Measurements from ENCODE around the gene PATZ1.

The PATZ1 gene

GRCh38 chr22:31279821-31280505, 66.2 kb downstream of the PATZ1 start:
- no peak for TF ChIP-seq CTCF (IDR thresholded peaks at IDR 0.05; ENCODE audit: control extremely low read depth, extremely low read depth, low read depth, missing control alignments)
- ChIA-PET CTCF (interaction anchor here (0.7 to 1.4 kb wide), 5 partner anchors 18 to 68 kb away, joined by 3 to 5 read pairs (median 3); partner anchors contain the start of gene LIMK2), POLR2A (interaction anchor here (1.5 kb wide), 1 partner anchor 12 kb away, joined by 5 read pairs; the partner anchor contains the start of gene PIK3IP1)
- DNase-seq (ENCODE audit: extremely low spot score) = no peak

GRCh38 chr22:31279327-31279669, 66.8 kb downstream of the PATZ1 start:
- POLR2A ChIA-PET = interaction anchor here (1.5 kb wide), 1 partner anchor 13 kb away, joined by 5 read pairs; the partner anchor contains the start of gene PIK3IP1
- CTCF ChIA-PET = interaction anchor here (0.7 to 2.1 kb wide), 7 partner anchors 13 to 67 kb away, joined by 3 to 7 read pairs (median 3); partner anchors contain the start of genes LIMK2 and PIK3IP1
- DNase-seq (ENCODE audit: extremely low spot score) = no peak
- TF ChIP-seq CTCF (IDR thresholded peaks at IDR 0.05; ENCODE audit: control extremely low read depth, extremely low read depth, low read depth, missing control alignments) = no peak

GRCh38 chr22:31278626-31279326, 67.4 kb downstream of the PATZ1 start:
- ChIA-PET POLR2A (interaction anchor here (1.5 kb wide), 1 partner anchor 14 kb away, joined by 5 read pairs; the partner anchor contains the start of gene PIK3IP1), CTCF (interaction anchor here (0.9 to 2.1 kb wide), 5 partner anchors 13 to 66 kb away, joined by 3 to 7 read pairs (median 5); partner anchors contain the start of gene PIK3IP1)
- no peak for DNase-seq (ENCODE audit: extremely low spot score)
- no peak for TF ChIP-seq CTCF (IDR thresholded peaks at IDR 0.05; ENCODE audit: control extremely low read depth, extremely low read depth, low read depth, missing control alignments)

- CTCF ChIA-PET = interaction anchor here (1.7 to 2.1 kb wide), 2 partner anchors 14 to 35 kb away, joined by 5 to 7 read pairs; partner anchors contain the start of gene PIK3IP1
- POLR2A ChIA-PET = no interaction called here
- TF ChIP-seq CTCF (IDR thresholded peaks at IDR 0.05; ENCODE audit: control extremely low read depth, extremely low read depth, low read depth, missing control alignments) = no peak
- DNase-seq (ENCODE audit: extremely low spot score) = no peak
Observed at GRCh38 chr22:31278151-31278621, 68.0 kb downstream of the PATZ1 start.

GRCh38 chr22:31277741-31278140, 68.4 kb downstream of the PATZ1 start:
- ChIA-PET CTCF (interaction anchor here (1.5 to 2.1 kb wide), 3 partner anchors 13 to 36 kb away, joined by 5 to 7 read pairs (median 7); partner anchors contain the start of gene PIK3IP1), POLR2A (no interaction called here)
- DNase-seq (ENCODE audit: extremely low spot score) = no peak
- no peak for TF ChIP-seq CTCF (IDR thresholded peaks at IDR 0.05; ENCODE audit: control extremely low read depth, extremely low read depth, low read depth, missing control alignments)

GRCh38 chr22:31276426-31277167, 69.5 kb downstream of the PATZ1 start:
- DNase-seq (ENCODE audit: extremely low spot score) = no peak
- ChIA-PET POLR2A (interaction anchor here (0.5 kb wide), 1 partner anchor 1209 kb away, joined by 3 read pairs; no protein-coding TSS in a partner anchor), CTCF (interaction anchor here (1.2 to 1.5 kb wide), 2 partner anchors 14 to 16 kb away, joined by 4 to 7 read pairs; partner anchors contain the start of gene PIK3IP1)
- TF ChIP-seq CTCF (IDR thresholded peaks at IDR 0.05; ENCODE audit: control extremely low read depth, extremely low read depth, low read depth, missing control alignments) = no peak

Data from GM10248 (cell line).